Suprapubic skin (tissue), 4 donors: Measurements from ENCODE around the gene FNDC8.

Experiments used
- CTCF ChIP-seq, 2 donors: fragments of 200-600 bp in 1 of 2; fragments of 450-650 bp in 1 of 2; sonication (generic) in 1 of 2; IDR thresholded peaks; one replicate each; pipeline ENCODE4 v1.5.1; 2016 to 2019; ENCODE audit warnings: antibody characterized with exemption in 2 of 2, mild to moderate bottlenecking in 1 of 2, moderate library complexity in 1 of 2
- EP300 ChIP-seq: sonication (generic); formaldehyde crosslinking; IDR thresholded peaks from one replicate; pipeline ENCODE4 v1.6.1; 2017; ENCODE audit warnings: antibody characterized with exemption
- POLR2A ChIP-seq, 2 donors: fragments of 450-650 bp; IDR thresholded peaks; one replicate each; pipeline ENCODE4 v1.6.1; 2017; ENCODE audit warnings: antibody characterized with exemption in 2 of 2, mild to moderate bottlenecking in 2 of 2, moderate library complexity in 2 of 2
- POLR2AphosphoS5 ChIP-seq, 3 donors: sonication (generic); formaldehyde crosslinking; IDR thresholded peaks; one replicate each; pipeline ENCODE4 v1.6.1; 2017; ENCODE audit warnings: antibody characterized with exemption in 3 of 3

GRCh38 chr17:35176897-35177296 is 55.5 kb downstream of the FNDC8 start:
- TF ChIP-seq POLR2A (IDR thresholded peaks at IDR 0.05) (no peak), CTCF (IDR thresholded peaks at IDR 0.05) (no peak), POLR2AphosphoS5 (IDR thresholded peaks at IDR 0.05) (no peak), EP300 (no peak)
